Neural cell (in vitro differentiated cells): ENCODE measurements around the gene ACY1. TPM values are rescaled to one million over a fixed set of nuclear protein-coding genes. Genes with fewer than 3 reads are reported as not detected.

Experiments
- H2AFZ ChIP-seq: fragments of 200-600, 300-800 bp; sonication (generic), shearing (Covaris generic); 2 replicates; pipeline ENCODE4 v1.6.0; 2014; ENCODE audit warnings: low read depth, mild to moderate bottlenecking, antibody characterized with exemption, low read length, moderate library complexity
- H3F3A ChIP-seq: fragments of 200-600 bp; shearing (Covaris generic); 2 replicates; pipeline ENCODE4 v1.6.1; 2016; ENCODE audit warnings: mild to moderate bottlenecking, moderate library complexity, mixed read lengths, antibody characterized with exemption, low read length; ENCODE audit not compliant: insufficient read depth, poor library complexity, severe bottlenecking
- H3K27ac ChIP-seq: fragments of 200-600, 300-800 bp; sonication (generic), shearing (Covaris generic); 2 replicates; pipeline ENCODE4 v1.5.1; 2014; ENCODE audit warnings: mild to moderate bottlenecking, low read length, moderate library complexity
- H3K27me3 ChIP-seq: fragments of 300-800, 200-600 bp; sonication (generic), shearing (Covaris generic); 2 replicates; pipeline ENCODE4 v1.6.0; 2014; ENCODE audit warnings: mild to moderate bottlenecking, low read depth, low read length, moderate library complexity; ENCODE audit not compliant: insufficient read depth
- H3K36me3 ChIP-seq: fragments of 300-800, 200-600 bp; sonication (generic), shearing (Covaris generic); 2 replicates; pipeline ENCODE4 v1.5.1; 2014; ENCODE audit warnings: mild to moderate bottlenecking, antibody characterized with exemption, low read length, moderate library complexity; ENCODE audit not compliant: insufficient read depth
- H3K4me2 ChIP-seq: fragments of 300-800, 200-600 bp; sonication (generic), shearing (Covaris generic); 2 replicates; pipeline ENCODE4 v1.6.0; 2014; ENCODE audit warnings: mild to moderate bottlenecking, low read length
- H3K4me3 ChIP-seq: fragments of 300-800, 200-600 bp; sonication (generic), shearing (Covaris generic); 2 replicates; pipeline ENCODE4 v1.5.1; 2014; ENCODE audit warnings: mild to moderate bottlenecking, low read length, moderate library complexity
- H3K79me2 ChIP-seq: fragments of 200-600 bp; shearing (Covaris generic); replicated peaks from 2 replicates; pipeline ENCODE4 v1.6.0; 2014; ENCODE audit warnings: mild to moderate bottlenecking, low read length, moderate library complexity; ENCODE audit not compliant: insufficient read depth
- H3K9ac ChIP-seq: fragments of 300-800, 200-600 bp; sonication (generic), shearing (Covaris generic); 2 replicates; pipeline ENCODE4 v1.6.1; 2016; ENCODE audit warnings: mild to moderate bottlenecking, low read length, mixed read lengths
- H3K9me2 ChIP-seq: fragments of 200-600 bp; shearing (Covaris generic); 2 replicates; pipeline ENCODE4 v1.6.1; 2016; ENCODE audit warnings: mild to moderate bottlenecking, low read length, mixed read lengths; ENCODE audit not compliant: insufficient read depth
- H3K9me3 ChIP-seq: fragments of 200-600, 300-800 bp; sonication (generic), shearing (Covaris generic); 2 replicates; pipeline ENCODE4 v1.6.1; 2016; ENCODE audit warnings: mild to moderate bottlenecking, mixed run types, low read length, moderate library complexity, mixed read lengths
- H4K20me1 ChIP-seq: fragments of 200-600 bp; shearing (Covaris generic); 2 replicates; pipeline ENCODE4 v1.6.1; 2016; ENCODE audit warnings: mild to moderate bottlenecking, mixed run types; ENCODE audit not compliant: insufficient read depth
- EP300 ChIP-seq: fragments of 450-650 bp; conservative IDR thresholded peaks from 2 replicates; pipeline ENCODE4 v1.6.1; 2014; ENCODE audit warnings: antibody characterized with exemption, mild to moderate bottlenecking, moderate library complexity; ENCODE audit not compliant: poor library complexity, severe bottlenecking
- EZH2 ChIP-seq: fragments of 200-600, 300-800 bp; shearing (Covaris generic), sonication (generic); IDR thresholded peaks from 2 replicates; pipeline ENCODE4 v1.6.1; 2014; ENCODE audit warnings: antibody characterized with exemption, low read length, borderline replicate concordance, mild to moderate bottlenecking; ENCODE audit not compliant: insufficient read depth, poor library complexity, severe bottlenecking
- MXI1 ChIP-seq: fragments of 450-650 bp; conservative IDR thresholded peaks from 2 replicates; pipeline ENCODE4 v1.6.1; 2014; ENCODE audit warnings: antibody characterized with exemption, mild to moderate bottlenecking; ENCODE audit not compliant: poor library complexity, severe bottlenecking
- POLR2AphosphoS5 ChIP-seq: IDR thresholded peaks from 2 replicates; pipeline ENCODE4 v1.6.1; 2012
- RAD21 ChIP-seq: fragments of 450-650 bp; conservative IDR thresholded peaks from 2 replicates; pipeline ENCODE4 v1.6.1; 2014; ENCODE audit warnings: antibody characterized with exemption, mild to moderate bottlenecking, moderate library complexity
- SMC3 ChIP-seq: fragments of 450-650 bp; conservative IDR thresholded peaks from 2 replicates; pipeline ENCODE4 v1.6.1; 2014; ENCODE audit warnings: antibody characterized with exemption, mild to moderate bottlenecking, moderate library complexity; ENCODE audit not compliant: poor library complexity
- TAF1 ChIP-seq: IDR thresholded peaks from 2 replicates; pipeline ENCODE4 v1.6.1; 2012; ENCODE audit warnings: low read depth
- polyA plus RNA-seq: library from polyadenylated mRNA; depleted of rRNA; stranded (reverse); fragments of >200 nt; gene quantifications from 2 replicates; pipeline ENCODE4 v1.2.3, GENCODE V29; 2014
- TF ChIP-seq, protein P1 (sequence below): fragments of 450-650 bp; IDR thresholded peaks from 2 replicates; pipeline ENCODE4 v1.5.1; 2014; ENCODE audit warnings: antibody characterized with exemption, mild to moderate bottlenecking, moderate library complexity; ENCODE audit not compliant: poor library complexity, severe bottlenecking
- TF ChIP-seq, protein P2 (sequence below): IDR thresholded peaks from 2 replicates; pipeline ENCODE4 v1.6.1; 2012; ENCODE audit warnings: borderline replicate concordance

Gene ACY1
- polyA plus RNA-seq, 1 donor from 2014 or later, result 14.4 TPM

DNA sequence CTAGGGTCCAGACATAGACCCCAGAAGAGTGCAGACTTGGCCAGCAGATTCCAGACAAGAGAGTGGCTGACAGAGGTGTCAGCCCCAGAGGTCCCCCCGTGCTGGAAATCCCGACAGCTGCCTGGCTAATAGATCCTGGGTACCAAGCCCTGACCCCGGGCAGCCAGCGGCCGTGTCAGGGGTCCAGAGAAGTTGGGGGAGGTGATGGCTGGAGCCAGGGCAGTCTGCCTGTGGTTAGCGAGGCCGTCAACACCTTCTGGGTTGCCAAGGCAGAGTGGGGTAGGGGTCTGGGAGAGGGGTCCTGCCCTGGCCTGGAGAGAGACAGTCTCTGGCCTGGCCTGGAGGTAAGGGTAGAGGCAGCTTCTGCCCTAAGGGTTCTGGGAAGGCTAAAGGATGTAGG is 37.5 kb downstream of the ACY1 start:
- no peaks in the 10 kb centered on the region for H3K79me2 ChIP-seq

DNA sequence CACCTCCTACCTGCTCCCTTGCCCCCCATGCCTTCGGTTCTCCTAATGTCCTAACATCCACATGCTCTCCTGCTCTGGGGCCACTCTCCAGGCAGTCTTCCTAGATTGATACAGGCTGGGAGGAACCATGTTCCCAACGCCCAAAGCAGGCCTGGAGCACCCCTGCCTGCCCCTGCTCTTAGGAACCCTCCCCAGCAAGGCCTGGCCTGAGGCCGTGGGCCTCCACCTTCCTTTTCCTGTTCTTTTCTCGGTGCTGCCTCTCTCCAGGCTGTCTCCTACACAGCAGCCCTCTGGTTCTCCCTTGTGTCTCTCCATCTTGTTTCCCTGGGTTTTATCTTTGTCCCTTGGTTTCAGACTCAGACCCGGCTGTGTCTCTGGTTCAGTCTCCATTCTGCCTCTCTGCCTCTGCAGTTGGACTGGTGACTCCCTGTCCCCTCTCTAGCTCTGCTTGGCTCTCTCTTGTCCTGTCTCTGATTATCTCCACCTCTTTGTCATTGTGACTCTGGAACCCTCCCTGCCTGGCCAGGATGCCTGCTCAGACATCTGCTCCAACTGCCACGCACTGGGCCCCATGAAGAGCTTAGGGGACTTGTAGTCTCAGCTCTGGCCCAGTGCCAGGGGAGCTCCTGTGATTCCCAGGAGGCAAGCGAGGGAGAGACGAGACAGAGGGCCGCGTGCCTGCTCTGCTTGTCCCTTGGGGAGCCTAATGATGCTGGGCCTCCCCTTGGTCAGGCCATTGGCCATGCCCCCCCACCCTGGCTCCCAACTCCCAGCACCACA is 38.3 kb downstream of the ACY1 start:
- H3F3A ChIP-seq, result no peaks in the 10 kb centered on the region
- no peak overlapping the region for H2AFZ ChIP-seq
- no peaks in the 10 kb centered on the region for H4K20me1 ChIP-seq
- H3K79me2 ChIP-seq, result no peaks in the 10 kb centered on the region
- no peak overlapping the region for H3K9ac ChIP-seq
- no peaks in the 10 kb centered on the region for H3K27me3 ChIP-seq
- no peaks in the 10 kb centered on the region for H3K9me2 ChIP-seq
- no peak overlapping the region for H3K27ac ChIP-seq
- no peak overlapping the region for H3K4me2 ChIP-seq
- H3K4me3 ChIP-seq, result no peak overlapping the region
- H3K9me3 ChIP-seq, result no peaks in the 10 kb centered on the region
- no peaks in the 10 kb centered on the region for H3K36me3 ChIP-seq
- TF ChIP-seq EP300, result no peak
- TF ChIP-seq SMC3, result no peak
- TF ChIP-seq RAD21, result no peak
- TF ChIP-seq, protein P1, sequence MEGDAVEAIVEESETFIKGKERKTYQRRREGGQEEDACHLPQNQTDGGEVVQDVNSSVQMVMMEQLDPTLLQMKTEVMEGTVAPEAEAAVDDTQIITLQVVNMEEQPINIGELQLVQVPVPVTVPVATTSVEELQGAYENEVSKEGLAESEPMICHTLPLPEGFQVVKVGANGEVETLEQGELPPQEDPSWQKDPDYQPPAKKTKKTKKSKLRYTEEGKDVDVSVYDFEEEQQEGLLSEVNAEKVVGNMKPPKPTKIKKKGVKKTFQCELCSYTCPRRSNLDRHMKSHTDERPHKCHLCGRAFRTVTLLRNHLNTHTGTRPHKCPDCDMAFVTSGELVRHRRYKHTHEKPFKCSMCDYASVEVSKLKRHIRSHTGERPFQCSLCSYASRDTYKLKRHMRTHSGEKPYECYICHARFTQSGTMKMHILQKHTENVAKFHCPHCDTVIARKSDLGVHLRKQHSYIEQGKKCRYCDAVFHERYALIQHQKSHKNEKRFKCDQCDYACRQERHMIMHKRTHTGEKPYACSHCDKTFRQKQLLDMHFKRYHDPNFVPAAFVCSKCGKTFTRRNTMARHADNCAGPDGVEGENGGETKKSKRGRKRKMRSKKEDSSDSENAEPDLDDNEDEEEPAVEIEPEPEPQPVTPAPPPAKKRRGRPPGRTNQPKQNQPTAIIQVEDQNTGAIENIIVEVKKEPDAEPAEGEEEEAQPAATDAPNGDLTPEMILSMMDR, result no peak
- no peak for TF ChIP-seq TAF1
- TF ChIP-seq POLR2AphosphoS5, result no peak
- TF ChIP-seq, protein P2, sequence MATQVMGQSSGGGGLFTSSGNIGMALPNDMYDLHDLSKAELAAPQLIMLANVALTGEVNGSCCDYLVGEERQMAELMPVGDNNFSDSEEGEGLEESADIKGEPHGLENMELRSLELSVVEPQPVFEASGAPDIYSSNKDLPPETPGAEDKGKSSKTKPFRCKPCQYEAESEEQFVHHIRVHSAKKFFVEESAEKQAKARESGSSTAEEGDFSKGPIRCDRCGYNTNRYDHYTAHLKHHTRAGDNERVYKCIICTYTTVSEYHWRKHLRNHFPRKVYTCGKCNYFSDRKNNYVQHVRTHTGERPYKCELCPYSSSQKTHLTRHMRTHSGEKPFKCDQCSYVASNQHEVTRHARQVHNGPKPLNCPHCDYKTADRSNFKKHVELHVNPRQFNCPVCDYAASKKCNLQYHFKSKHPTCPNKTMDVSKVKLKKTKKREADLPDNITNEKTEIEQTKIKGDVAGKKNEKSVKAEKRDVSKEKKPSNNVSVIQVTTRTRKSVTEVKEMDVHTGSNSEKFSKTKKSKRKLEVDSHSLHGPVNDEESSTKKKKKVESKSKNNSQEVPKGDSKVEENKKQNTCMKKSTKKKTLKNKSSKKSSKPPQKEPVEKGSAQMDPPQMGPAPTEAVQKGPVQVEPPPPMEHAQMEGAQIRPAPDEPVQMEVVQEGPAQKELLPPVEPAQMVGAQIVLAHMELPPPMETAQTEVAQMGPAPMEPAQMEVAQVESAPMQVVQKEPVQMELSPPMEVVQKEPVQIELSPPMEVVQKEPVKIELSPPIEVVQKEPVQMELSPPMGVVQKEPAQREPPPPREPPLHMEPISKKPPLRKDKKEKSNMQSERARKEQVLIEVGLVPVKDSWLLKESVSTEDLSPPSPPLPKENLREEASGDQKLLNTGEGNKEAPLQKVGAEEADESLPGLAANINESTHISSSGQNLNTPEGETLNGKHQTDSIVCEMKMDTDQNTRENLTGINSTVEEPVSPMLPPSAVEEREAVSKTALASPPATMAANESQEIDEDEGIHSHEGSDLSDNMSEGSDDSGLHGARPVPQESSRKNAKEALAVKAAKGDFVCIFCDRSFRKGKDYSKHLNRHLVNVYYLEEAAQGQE, result no peak
- TF ChIP-seq MXI1, result no peak
- TF ChIP-seq EZH2, result no peak

More for the DNA sequence above, 37.5 kb downstream of the ACY1 start:
- no peak overlapping the region for H3K4me3 ChIP-seq
- no peaks in the 10 kb centered on the region for H3K9me3 ChIP-seq
- no peak for TF ChIP-seq MXI1
- TF ChIP-seq, protein P2, result no peak
- TF ChIP-seq SMC3, result no peak
- TF ChIP-seq RAD21, result no peak
- TF ChIP-seq POLR2AphosphoS5, result no peak
- TF ChIP-seq, protein P1, result no peak
- TF ChIP-seq EP300, result no peak
- no peak for TF ChIP-seq TAF1
- no peak for TF ChIP-seq EZH2
- H3K4me2 ChIP-seq, result no peak overlapping the region
- no peaks in the 10 kb centered on the region for H4K20me1 ChIP-seq
- H3K27ac ChIP-seq, result no peak overlapping the region
- no peaks in the 10 kb centered on the region for H3K9me2 ChIP-seq
- H3F3A ChIP-seq, result no peaks in the 10 kb centered on the region
- no peak overlapping the region for H3K9ac ChIP-seq
- H2AFZ ChIP-seq, result no peak overlapping the region
- H3K36me3 ChIP-seq, result no peaks in the 10 kb centered on the region
- no peaks in the 10 kb centered on the region for H3K27me3 ChIP-seq
